Heart left ventricle (tissue), 13 donors: ENCODE data around the gene RPL37A.

Experiments used
- POLR2A ChIP-seq, 2 donors: fragments of 450-650 bp; IDR thresholded peaks; one replicate each; pipeline ENCODE4 v1.6.1; 2017; ENCODE audit warnings: antibody characterized with exemption in 2 of 2, mild to moderate bottlenecking in 2 of 2, moderate library complexity in 2 of 2
- TF ChIP-seq, protein P1 (sequence below), 12 donors: fragments of 200-600 bp; sonication (generic) in 4 of 12; IDR thresholded peaks; one replicate each; pipeline versions ENCODE4 v1.5.0 to v1.8.0; 2018 to 2022; ENCODE audit warnings: antibody characterized with exemption in 12 of 12, mild to moderate bottlenecking in 5 of 12
- donor health status: ischemic (EF 13 %, LVEDD 7.1; RV severe dilation, severe dysfunction).
- donor health status: DM: no; HTN: yes; CAD: no.
- donor health status: DM: no; HTN: no; CAD: no.
- donor health status: ischemic (EF 25% LVEDD 6.9; RV normal size, moderate dysfunction).
- donor health status: ischemic (EF 25% LVEDD 5.7; RV mildly dilated, moderate dysfunction).
- donor health status: ischemic (EF 35%, LVEDD 5.7; RV mildly dilated, moderate dysfunction).
- donor health status: nonischemic (EF 11% LVEDD 7.7; RV severe dilation, severe dysfunction).
- donor health status: DM: yes; HTN: yes; CAD: no.
- donor health status: PGD.
- donor health status: ischemic (EF 29% LVEDD 5.4; RV normal size, mild dysfunction).
- donor health status: nonischemic (EF 23%, LVEDD 6.1; RV moderate dilation, normal function).

DNA sequence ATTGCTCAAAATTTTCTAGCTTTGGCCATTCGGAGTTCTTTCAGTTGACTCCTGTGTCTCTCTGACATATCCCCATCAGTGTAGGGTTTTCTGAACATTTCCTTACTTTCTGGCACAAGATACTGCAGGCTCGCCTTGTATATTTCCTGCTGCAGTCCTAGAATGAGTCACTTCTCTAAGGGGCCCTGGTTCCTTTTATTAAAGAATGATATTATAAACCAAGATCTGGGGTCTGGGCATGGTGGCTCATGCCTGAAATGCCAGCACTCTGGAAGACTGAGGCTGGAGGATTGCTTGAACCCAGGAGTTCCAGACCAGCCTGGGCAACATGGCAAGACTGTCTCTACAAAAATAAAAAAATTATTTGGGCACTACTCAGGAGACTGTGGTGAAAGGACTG, 3.0 kb upstream of the RPL37A start:
- TF ChIP-seq POLR2A (IDR thresholded peaks at IDR 0.05) = no peak
- TF ChIP-seq, protein P1, sequence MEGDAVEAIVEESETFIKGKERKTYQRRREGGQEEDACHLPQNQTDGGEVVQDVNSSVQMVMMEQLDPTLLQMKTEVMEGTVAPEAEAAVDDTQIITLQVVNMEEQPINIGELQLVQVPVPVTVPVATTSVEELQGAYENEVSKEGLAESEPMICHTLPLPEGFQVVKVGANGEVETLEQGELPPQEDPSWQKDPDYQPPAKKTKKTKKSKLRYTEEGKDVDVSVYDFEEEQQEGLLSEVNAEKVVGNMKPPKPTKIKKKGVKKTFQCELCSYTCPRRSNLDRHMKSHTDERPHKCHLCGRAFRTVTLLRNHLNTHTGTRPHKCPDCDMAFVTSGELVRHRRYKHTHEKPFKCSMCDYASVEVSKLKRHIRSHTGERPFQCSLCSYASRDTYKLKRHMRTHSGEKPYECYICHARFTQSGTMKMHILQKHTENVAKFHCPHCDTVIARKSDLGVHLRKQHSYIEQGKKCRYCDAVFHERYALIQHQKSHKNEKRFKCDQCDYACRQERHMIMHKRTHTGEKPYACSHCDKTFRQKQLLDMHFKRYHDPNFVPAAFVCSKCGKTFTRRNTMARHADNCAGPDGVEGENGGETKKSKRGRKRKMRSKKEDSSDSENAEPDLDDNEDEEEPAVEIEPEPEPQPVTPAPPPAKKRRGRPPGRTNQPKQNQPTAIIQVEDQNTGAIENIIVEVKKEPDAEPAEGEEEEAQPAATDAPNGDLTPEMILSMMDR (IDR thresholded peaks at IDR 0.05) = no peak
